Measurements from ENCODE around the gene KMT2C. TPM values are rescaled to one million over a fixed set of nuclear protein-coding genes. Genes with fewer than 3 reads are reported as not detected.

The KMT2C gene
- 19.3 and 24.1 TPM in 2 replicates for total RNA-seq

DNA sequence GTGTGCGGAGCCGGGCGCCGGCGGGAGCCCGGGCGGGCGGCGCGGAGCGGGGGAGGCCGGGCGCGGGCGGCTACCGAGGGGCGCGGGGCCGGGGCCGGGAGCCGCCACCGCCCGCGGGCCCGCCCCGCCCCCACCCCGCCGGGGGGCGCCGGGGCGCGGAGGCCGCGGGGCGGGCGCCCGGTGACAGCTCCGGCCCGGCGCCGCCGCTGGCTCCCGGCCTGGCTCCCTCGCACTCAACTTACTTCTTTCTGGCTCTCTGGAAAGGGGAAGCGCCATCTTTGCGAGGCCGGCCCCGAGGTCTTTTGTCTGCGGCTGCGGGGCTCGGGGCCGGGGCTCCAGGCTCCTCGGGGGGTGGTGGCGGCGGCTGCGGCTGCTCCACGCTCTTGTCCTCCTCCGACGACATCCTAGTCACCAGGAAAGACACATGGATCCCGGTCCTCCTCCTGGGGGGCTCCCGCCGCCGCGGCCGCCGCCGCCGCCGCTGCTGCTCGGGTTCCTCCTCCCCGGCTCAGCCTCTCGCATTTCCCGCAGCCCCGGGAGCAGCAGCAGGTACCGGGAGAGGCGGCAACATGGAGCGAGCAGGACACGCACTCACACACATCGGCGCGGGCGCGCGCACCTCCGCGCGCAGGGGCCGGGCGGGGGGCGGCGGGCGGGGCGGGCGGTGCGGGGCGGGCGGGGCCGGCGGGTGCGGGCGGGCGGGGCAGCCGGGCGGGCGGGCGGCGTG, at the start of gene KMT2C:
TSS of gene KMT2C (minus strand) at position 620 of the 727 bp plus-strand sequence. CDS start at position 403, 217 bp downstream.

Other genes starting within 250 kb of the KMT2C start
- gene XRCC2, start 240.1 kb upstream of the KMT2C start, total RNA-seq = 0.37 and 0.43 TPM in 2 replicates